HCT116 (cell line): ENCODE results near the gene PFDN4. TPM values are rescaled to one million over a fixed set of nuclear protein-coding genes. Genes with fewer than 3 reads are reported as not detected.

Experiments
- ATAC-seq: fragments of 200-7000 bp; cut with Tn5 transposase; 2 replicates; pipeline ENCODE4 v1.9.1; 2020; ENCODE audit warnings: mild to moderate bottlenecking, moderate library complexity
- BruUV-seq: library from RNA; stranded (reverse); fragments of 400-500 nt; replicated peaks from 2 replicates; lab custom pipeline; 2021; lab: Mats Ljungman, UMichigan
- CTCF ChIA-PET: fragments of 300-600 bp; sonication (Branson Sonifier 250); formaldehyde crosslinking; loops from one replicate; lab custom pipeline; 2021; ENCODE audit warnings: antibody characterized with exemption; lab: Charles Lee
- POLR2A ChIA-PET: fragments of 300-600, 350-600 bp; sonication (Branson Sonifier 250); formaldehyde crosslinking; loops from one replicate; lab custom pipeline; 2021; ENCODE audit warnings: antibody characterized with exemption; lab: Charles Lee
- RAD21 ChIA-PET, 2 experiments: fragments of 300-600 bp; sonication (Branson Sonifier 250); formaldehyde crosslinking; loops; one replicate each; lab custom pipeline; 2023; ENCODE audit warnings: low total read pairs in 2 of 2; ENCODE audit not compliant: uncharacterized antibody in 2 of 2, unreplicated experiment in 2 of 2, low non-redundant PET in 1 of 2; lab: Charles Lee
- DNase-seq: peaks from one replicate; pipeline ENCODE4 v3.0.0-alpha.2; 2010; ENCODE audit warnings: low read depth, low spot score
- H2AFZ ChIP-seq: fragments of 200-600 bp; shearing (Covaris generic), sonication (generic); 2 replicates; pipeline ENCODE4 v1.6.1; 2017; ENCODE audit warnings: low read depth, mixed run types, mixed read lengths, antibody characterized with exemption, low read length; ENCODE audit not compliant: poor library complexity, severe bottlenecking
- H3K27ac ChIP-seq: 2 replicates; pipeline ENCODE4 v1.5.1; 2012; ENCODE audit warnings: low read depth, low read length
- H3K27me3 ChIP-seq: fragments of 200-600 bp; sonication (generic); 2 replicates; pipeline ENCODE4 v1.6.1; 2016; ENCODE audit warnings: mixed run types, low read length, mixed read lengths; ENCODE audit not compliant: insufficient read depth
- H3K36me3 ChIP-seq, 2 experiments: fragments of 200-500 bp in 1 of 2; fragments of 200-600 bp in 1 of 2; sonication (Bioruptor generic) in 1 of 2; sonication (generic) in 1 of 2; 2 replicates each; pipeline versions ENCODE4 v1.5.1 to v1.6.1; 2014 to 2016; ENCODE audit warnings: low read length in 2 of 2, inconsistent platforms in 1 of 2, mixed read lengths in 1 of 2, mixed run types in 1 of 2; ENCODE audit not compliant: insufficient read depth in 2 of 2, control insufficient read depth in 1 of 2
- H3K4me1 ChIP-seq, 2 experiments: fragments of 200-600 bp in 1 of 2; sonication (generic) in 1 of 2; 2 replicates each; pipeline versions ENCODE4 v1.5.1 to v1.6.1; 2012 to 2017; ENCODE audit warnings: low read length in 2 of 2, inconsistent platforms in 1 of 2, mild to moderate bottlenecking in 1 of 2, mixed read lengths in 1 of 2, mixed run types in 1 of 2, moderate library complexity in 1 of 2; ENCODE audit not compliant: insufficient read depth in 2 of 2, control insufficient read depth in 1 of 2
- H3K4me2 ChIP-seq: fragments of 200-600 bp; sonication (generic); 2 replicates; pipeline ENCODE4 v1.6.1; 2017; ENCODE audit warnings: mixed run types, low read length, mixed read lengths
- H3K4me3 ChIP-seq, 2 experiments: fragments of 200-600 bp in 1 of 2; sonication (generic) in 1 of 2; replicated peaks in 1 of 2; 2 replicates each; pipeline ENCODE4 v1.5.1; 2011 to 2016; ENCODE audit warnings: low read length in 2 of 2, control low read depth in 1 of 2, low read depth in 1 of 2, mild to moderate bottlenecking in 1 of 2, mixed read lengths in 1 of 2, mixed run types in 1 of 2
- H3K79me2 ChIP-seq: fragments of 200-600 bp; sonication (generic); 2 replicates; pipeline ENCODE4 v1.6.1; 2017; ENCODE audit warnings: mild to moderate bottlenecking, mixed run types, low read length, moderate library complexity, mixed read lengths; ENCODE audit not compliant: insufficient read depth
- H3K9ac ChIP-seq: fragments of 200-600 bp; sonication (generic); 2 replicates; pipeline ENCODE4 v1.6.1; 2016; ENCODE audit warnings: low read length, mixed read lengths
- H3K9me2 ChIP-seq: fragments of 200-600 bp; sonication (generic), shearing (Covaris generic); 2 replicates; pipeline ENCODE4 v1.6.1; 2017; ENCODE audit warnings: mixed run types, mild to moderate bottlenecking, moderate library complexity; ENCODE audit not compliant: insufficient read depth
- H3K9me3 ChIP-seq, 2 experiments: fragments of 200-500 bp in 1 of 2; fragments of 200-600 bp in 1 of 2; sonication (Bioruptor generic) in 1 of 2; sonication (generic) in 1 of 2; 2 replicates each; pipeline ENCODE4 v1.6.1; 2014 to 2017; ENCODE audit warnings: low read length in 2 of 2, mixed read lengths in 2 of 2, inconsistent platforms in 1 of 2, low read depth in 1 of 2, mild to moderate bottlenecking in 1 of 2, mixed run types in 1 of 2, moderate library complexity in 1 of 2; ENCODE audit not compliant: control insufficient read depth in 1 of 2, insufficient read depth in 1 of 2
- H4K20me1 ChIP-seq: fragments of 200-600 bp; sonication (generic), shearing (Covaris generic); 2 replicates; pipeline ENCODE4 v1.6.1; 2017; ENCODE audit warnings: mixed run types, mild to moderate bottlenecking, moderate library complexity; ENCODE audit not compliant: insufficient read depth
- CEBPB ChIP-seq: IDR thresholded peaks from 2 replicates; pipeline ENCODE4 v1.6.1; 2012; ENCODE audit warnings: low read depth
- EGR1 ChIP-seq: IDR thresholded peaks from 2 replicates; pipeline ENCODE4 v1.6.1; 2012; ENCODE audit warnings: low read depth
- ELF1 ChIP-seq: IDR thresholded peaks from 2 replicates; pipeline ENCODE4 v1.6.1; 2012; ENCODE audit warnings: low read depth, borderline replicate concordance
- EZH2 ChIP-seq: fragments of 200-600 bp; sonication (generic); IDR thresholded peaks from 2 replicates; pipeline ENCODE4 v1.6.1; 2017; ENCODE audit warnings: antibody characterized with exemption, mixed run types
- EZH2phosphoT487 ChIP-seq: fragments of 200-600 bp; IDR thresholded peaks from 2 replicates; pipeline ENCODE4 v1.6.1; 2018; ENCODE audit warnings: antibody characterized with exemption, borderline replicate concordance
- FOSL1 ChIP-seq: IDR thresholded peaks from 2 replicates; pipeline ENCODE4 v1.6.1; 2012; ENCODE audit warnings: low read depth
- POLR2A ChIP-seq: IDR thresholded peaks from 2 replicates; pipeline ENCODE4 v1.7.0; 2011; ENCODE audit warnings: borderline replicate concordance; ENCODE audit not compliant: insufficient read depth, insufficient read length; ENCODE audit errors: extremely low read depth
- POLR2AphosphoS5 ChIP-seq: IDR thresholded peaks from 2 replicates; pipeline ENCODE4 v1.6.1; 2011; ENCODE audit warnings: mild to moderate bottlenecking, low read depth, low read length, moderate library complexity
- SRF ChIP-seq: IDR thresholded peaks from 2 replicates; pipeline ENCODE4 v1.6.1; 2012; ENCODE audit warnings: low read depth
- TCF7L2 ChIP-seq: IDR thresholded peaks from 2 replicates; pipeline ENCODE4 v1.7.0; 2011; ENCODE audit warnings: borderline replicate concordance, inconsistent platforms; ENCODE audit not compliant: insufficient read depth, insufficient read length; ENCODE audit errors: extremely low read depth
- YY1 ChIP-seq: IDR thresholded peaks from 2 replicates; pipeline ENCODE4 v1.6.1; 2011; ENCODE audit warnings: low read length, low read depth, moderate library complexity, mild to moderate bottlenecking; ENCODE audit not compliant: insufficient replicate concordance; ENCODE audit errors: extremely low read depth
- ZFX ChIP-seq: fragments of 450-650 bp; IDR thresholded peaks from 2 replicates; pipeline ENCODE4 v1.6.1; 2017
- ZNF274 ChIP-seq: fragments of 200-500 bp; sonication (Bioruptor generic); IDR thresholded peaks from 2 replicates; pipeline ENCODE4 v1.6.1; 2014; ENCODE audit warnings: mild to moderate bottlenecking, low read depth, low read length, inconsistent platforms
- intact Hi-C: fragments of 100-400 bp; cut with micrococcal nuclease; formaldehyde crosslinking; loops from 2 replicates; pipeline ENCODE4 v1.10.0; 2022
- total RNA-seq: library from RNA; stranded (reverse); gene quantifications from one replicate; pipeline ENCODE4 v1.2.1, GENCODE V29; 2021; ENCODE audit not compliant: unreplicated experiment
- TF ChIP-seq, protein P1 (sequence below), 3 experiments: fragments of 200-600 bp in 1 of 3; sonication (generic) in 1 of 3; IDR thresholded peaks in 2 of 3; conservative IDR thresholded peaks in 1 of 3; 2 replicates each; pipeline ENCODE4 v1.5.1; 2012 to 2017; ENCODE audit warnings: low read depth in 2 of 3, low read length in 2 of 3, antibody characterized with exemption in 1 of 3, borderline replicate concordance in 1 of 3, control low read depth in 1 of 3, mild to moderate bottlenecking in 1 of 3, mixed read lengths in 1 of 3, mixed run types in 1 of 3, moderate library complexity in 1 of 3; ENCODE audit not compliant: insufficient read depth in 1 of 3
- TF ChIP-seq, protein P2 (sequence below): IDR thresholded peaks from 2 replicates; pipeline ENCODE4 v1.6.1; 2012
- TF ChIP-seq, protein P3 (sequence below): IDR thresholded peaks from 2 replicates; pipeline ENCODE4 v1.6.1; 2012; ENCODE audit warnings: low read depth
- TF ChIP-seq, protein P4 (sequence below): IDR thresholded peaks from 2 replicates; pipeline ENCODE4 v1.6.1; 2012

Gene PFDN4
- total RNA-seq, 1 experiment from 2014 or later, result 71.5 TPM

DNA sequence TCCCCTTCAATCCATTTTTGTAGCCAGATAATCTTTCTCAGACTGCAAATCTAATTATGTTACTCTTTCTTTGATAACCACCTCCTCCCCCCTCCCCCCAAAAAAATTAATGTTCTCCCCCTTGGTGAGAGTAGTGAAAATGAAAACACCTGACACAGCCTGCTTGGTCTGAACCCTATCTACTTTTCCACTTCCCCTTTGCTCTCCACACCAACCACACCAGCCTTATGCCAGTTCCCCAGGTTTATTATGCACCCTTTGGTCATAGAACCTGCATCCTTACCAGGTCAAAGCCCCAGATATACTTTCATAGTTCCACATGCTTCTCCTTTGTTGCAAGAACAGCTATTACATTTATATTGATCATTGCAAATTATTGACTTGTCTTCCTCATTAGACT, 19.4 kb downstream of the PFDN4 start:
- DNase-seq, result no peak
- ChIA-PET CTCF (no interaction called here), POLR2A (no interaction called here), RAD21 (no interaction called here)
- Histone ChIP-seq H3K27ac (no peak overlapping the region), H3K9ac (no peak overlapping the region), H3K9me2 (no peaks in the 10 kb centered on the region), H3K4me3 (no peak overlapping the region), H3K79me2 (no peaks in the 10 kb centered on the region), H3K9me3 (no peaks in the 10 kb centered on the region), H3K27me3 (no peaks in the 10 kb centered on the region), H4K20me1 (no peaks in the 10 kb centered on the region), H3K4me2 (no peak overlapping the region), H3K4me1 (no peaks in the 10 kb centered on the region), H2AFZ (no peak overlapping the region), H3K36me3 (no peaks in the 10 kb centered on the region)
- intact Hi-C loops, result no loop called here
- ATAC-seq, result no peak
- TF ChIP-seq, protein P1, sequence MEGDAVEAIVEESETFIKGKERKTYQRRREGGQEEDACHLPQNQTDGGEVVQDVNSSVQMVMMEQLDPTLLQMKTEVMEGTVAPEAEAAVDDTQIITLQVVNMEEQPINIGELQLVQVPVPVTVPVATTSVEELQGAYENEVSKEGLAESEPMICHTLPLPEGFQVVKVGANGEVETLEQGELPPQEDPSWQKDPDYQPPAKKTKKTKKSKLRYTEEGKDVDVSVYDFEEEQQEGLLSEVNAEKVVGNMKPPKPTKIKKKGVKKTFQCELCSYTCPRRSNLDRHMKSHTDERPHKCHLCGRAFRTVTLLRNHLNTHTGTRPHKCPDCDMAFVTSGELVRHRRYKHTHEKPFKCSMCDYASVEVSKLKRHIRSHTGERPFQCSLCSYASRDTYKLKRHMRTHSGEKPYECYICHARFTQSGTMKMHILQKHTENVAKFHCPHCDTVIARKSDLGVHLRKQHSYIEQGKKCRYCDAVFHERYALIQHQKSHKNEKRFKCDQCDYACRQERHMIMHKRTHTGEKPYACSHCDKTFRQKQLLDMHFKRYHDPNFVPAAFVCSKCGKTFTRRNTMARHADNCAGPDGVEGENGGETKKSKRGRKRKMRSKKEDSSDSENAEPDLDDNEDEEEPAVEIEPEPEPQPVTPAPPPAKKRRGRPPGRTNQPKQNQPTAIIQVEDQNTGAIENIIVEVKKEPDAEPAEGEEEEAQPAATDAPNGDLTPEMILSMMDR (IDR thresholded peaks at IDR 0.05 in 2 of 3, conservative IDR thresholded peaks at IDR 0.05 in 1 of 3; ENCODE audit: borderline replicate concordance in 1 of 3, insufficient read depth in 1 of 3, low read depth in 2 of 3, low read length in 2 of 3), result no peak
- no peak for TF ChIP-seq SRF
- TF ChIP-seq, protein P2, sequence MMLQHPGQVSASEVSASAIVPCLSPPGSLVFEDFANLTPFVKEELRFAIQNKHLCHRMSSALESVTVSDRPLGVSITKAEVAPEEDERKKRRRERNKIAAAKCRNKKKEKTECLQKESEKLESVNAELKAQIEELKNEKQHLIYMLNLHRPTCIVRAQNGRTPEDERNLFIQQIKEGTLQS, result no peak
- TF ChIP-seq ZNF274, result no peak
- no peak for TF ChIP-seq POLR2A
- no peak for TF ChIP-seq ZFX
- no peak for TF ChIP-seq POLR2AphosphoS5
- TF ChIP-seq EZH2phosphoT487, result no peak
- no peak for TF ChIP-seq ELF1
- TF ChIP-seq, protein P3, sequence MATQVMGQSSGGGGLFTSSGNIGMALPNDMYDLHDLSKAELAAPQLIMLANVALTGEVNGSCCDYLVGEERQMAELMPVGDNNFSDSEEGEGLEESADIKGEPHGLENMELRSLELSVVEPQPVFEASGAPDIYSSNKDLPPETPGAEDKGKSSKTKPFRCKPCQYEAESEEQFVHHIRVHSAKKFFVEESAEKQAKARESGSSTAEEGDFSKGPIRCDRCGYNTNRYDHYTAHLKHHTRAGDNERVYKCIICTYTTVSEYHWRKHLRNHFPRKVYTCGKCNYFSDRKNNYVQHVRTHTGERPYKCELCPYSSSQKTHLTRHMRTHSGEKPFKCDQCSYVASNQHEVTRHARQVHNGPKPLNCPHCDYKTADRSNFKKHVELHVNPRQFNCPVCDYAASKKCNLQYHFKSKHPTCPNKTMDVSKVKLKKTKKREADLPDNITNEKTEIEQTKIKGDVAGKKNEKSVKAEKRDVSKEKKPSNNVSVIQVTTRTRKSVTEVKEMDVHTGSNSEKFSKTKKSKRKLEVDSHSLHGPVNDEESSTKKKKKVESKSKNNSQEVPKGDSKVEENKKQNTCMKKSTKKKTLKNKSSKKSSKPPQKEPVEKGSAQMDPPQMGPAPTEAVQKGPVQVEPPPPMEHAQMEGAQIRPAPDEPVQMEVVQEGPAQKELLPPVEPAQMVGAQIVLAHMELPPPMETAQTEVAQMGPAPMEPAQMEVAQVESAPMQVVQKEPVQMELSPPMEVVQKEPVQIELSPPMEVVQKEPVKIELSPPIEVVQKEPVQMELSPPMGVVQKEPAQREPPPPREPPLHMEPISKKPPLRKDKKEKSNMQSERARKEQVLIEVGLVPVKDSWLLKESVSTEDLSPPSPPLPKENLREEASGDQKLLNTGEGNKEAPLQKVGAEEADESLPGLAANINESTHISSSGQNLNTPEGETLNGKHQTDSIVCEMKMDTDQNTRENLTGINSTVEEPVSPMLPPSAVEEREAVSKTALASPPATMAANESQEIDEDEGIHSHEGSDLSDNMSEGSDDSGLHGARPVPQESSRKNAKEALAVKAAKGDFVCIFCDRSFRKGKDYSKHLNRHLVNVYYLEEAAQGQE, result no peak
- no peak for TF ChIP-seq TCF7L2
- no peak for TF ChIP-seq EZH2
- TF ChIP-seq YY1, result no peak
- TF ChIP-seq CEBPB, result no peak
- TF ChIP-seq, protein P4, sequence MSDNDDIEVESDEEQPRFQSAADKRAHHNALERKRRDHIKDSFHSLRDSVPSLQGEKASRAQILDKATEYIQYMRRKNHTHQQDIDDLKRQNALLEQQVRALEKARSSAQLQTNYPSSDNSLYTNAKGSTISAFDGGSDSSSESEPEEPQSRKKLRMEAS, result no peak
- TF ChIP-seq FOSL1, result no peak
- TF ChIP-seq EGR1, result no peak
- no TSS peak for BruUV-seq
